ENCODE measurements around the gene NFE2L3.

DNA sequence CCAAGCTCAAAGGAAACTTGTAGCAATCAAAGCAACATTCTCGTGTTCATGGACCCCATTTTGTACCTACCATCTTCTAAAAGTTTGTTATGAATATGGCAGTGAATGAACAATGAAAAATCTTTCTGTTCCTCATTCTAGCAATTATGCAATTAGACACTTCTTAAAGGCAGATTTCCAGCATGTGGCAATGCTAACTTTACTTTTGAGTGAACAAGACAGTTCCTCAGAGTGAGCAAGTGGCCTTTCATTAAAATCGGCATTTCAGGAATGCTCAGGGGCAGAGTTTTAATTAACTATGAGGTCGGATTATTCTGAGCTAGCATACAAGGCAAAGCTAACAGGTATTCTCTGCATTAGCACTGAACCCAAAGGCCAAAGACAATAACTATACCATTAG is 48.4 kb upstream of the NFE2L3 start:
- TF ChIP-seq, protein P1, sequence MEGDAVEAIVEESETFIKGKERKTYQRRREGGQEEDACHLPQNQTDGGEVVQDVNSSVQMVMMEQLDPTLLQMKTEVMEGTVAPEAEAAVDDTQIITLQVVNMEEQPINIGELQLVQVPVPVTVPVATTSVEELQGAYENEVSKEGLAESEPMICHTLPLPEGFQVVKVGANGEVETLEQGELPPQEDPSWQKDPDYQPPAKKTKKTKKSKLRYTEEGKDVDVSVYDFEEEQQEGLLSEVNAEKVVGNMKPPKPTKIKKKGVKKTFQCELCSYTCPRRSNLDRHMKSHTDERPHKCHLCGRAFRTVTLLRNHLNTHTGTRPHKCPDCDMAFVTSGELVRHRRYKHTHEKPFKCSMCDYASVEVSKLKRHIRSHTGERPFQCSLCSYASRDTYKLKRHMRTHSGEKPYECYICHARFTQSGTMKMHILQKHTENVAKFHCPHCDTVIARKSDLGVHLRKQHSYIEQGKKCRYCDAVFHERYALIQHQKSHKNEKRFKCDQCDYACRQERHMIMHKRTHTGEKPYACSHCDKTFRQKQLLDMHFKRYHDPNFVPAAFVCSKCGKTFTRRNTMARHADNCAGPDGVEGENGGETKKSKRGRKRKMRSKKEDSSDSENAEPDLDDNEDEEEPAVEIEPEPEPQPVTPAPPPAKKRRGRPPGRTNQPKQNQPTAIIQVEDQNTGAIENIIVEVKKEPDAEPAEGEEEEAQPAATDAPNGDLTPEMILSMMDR (IDR thresholded peaks at IDR 0.05) = no peak
- TF ChIP-seq POLR2A (IDR thresholded peaks at IDR 0.05) = no peak
